Subcutaneous abdominal adipose tissue (tissue), 5 donors: ENCODE results near the gene OR2T6.
"Not testable (repeated sequence)": the region's sequence is repeated elsewhere in the genome, so short reads cannot be mapped to it uniquely, and the experiment has no call there.

ENCODE experiments used
- H3K27ac ChIP-seq: one replicate; pipeline ENCODE4 v1.7.0; 2013; ENCODE audit warnings: low read depth, mild to moderate bottlenecking, inconsistent platforms, low read length, moderate library complexity
- H3K27me3 ChIP-seq, 5 donors: one replicate each; pipeline ENCODE4 v1.7.0; 2013; ENCODE audit warnings: low read length in 5 of 5, inconsistent platforms in 1 of 5; ENCODE audit not compliant: control insufficient read depth in 5 of 5, insufficient read depth in 4 of 5
- H3K36me3 ChIP-seq, 5 donors: one replicate each; pipeline ENCODE4 v1.7.0; 2013; ENCODE audit warnings: low read length in 5 of 5; ENCODE audit not compliant: control insufficient read depth in 5 of 5, insufficient read depth in 5 of 5
- H3K4me1 ChIP-seq, 5 donors: one replicate each; pipeline ENCODE4 v1.7.0; 2013; ENCODE audit warnings: low read length in 5 of 5, mild to moderate bottlenecking in 3 of 5, moderate library complexity in 1 of 5; ENCODE audit not compliant: control insufficient read depth in 5 of 5, insufficient read depth in 5 of 5
- H3K4me3 ChIP-seq, 5 donors: one replicate each; pipeline ENCODE4 v1.7.0; 2013; ENCODE audit warnings: low read length in 5 of 5, low read depth in 1 of 5
- H3K9ac ChIP-seq, 5 donors: one replicate each; pipeline ENCODE4 v1.7.0; 2013; ENCODE audit warnings: low read length in 5 of 5, mild to moderate bottlenecking in 4 of 5, moderate library complexity in 3 of 5
- H3K9me3 ChIP-seq, 5 donors: one replicate each; pipeline ENCODE4 v1.7.0; 2013; ENCODE audit warnings: low read length in 5 of 5; ENCODE audit not compliant: control insufficient read depth in 5 of 5
- donor health status: healthy.
- donor health status: healthy.
- donor health status: healthy.
- donor health status: healthy.
- donor health status: healthy.

The OR2T6 gene

GRCh38 chr1:248431683-248432082, 56.1 kb downstream of the OR2T6 start:
- H3K36me3 ChIP-seq, H3K4me3 ChIP-seq, H3K9ac ChIP-seq, H3K27ac ChIP-seq, H3K9me3 ChIP-seq, H3K4me1 ChIP-seq, H3K27me3 ChIP-seq: not testable (repeated sequence)

- not testable (repeated sequence) for H3K4me1 ChIP-seq, H3K27ac ChIP-seq, H3K9ac ChIP-seq, H3K36me3 ChIP-seq, H3K9me3 ChIP-seq, H3K27me3 ChIP-seq, H3K4me3 ChIP-seq
Measured at GRCh38 chr1:248432201-248432600, 56.7 kb downstream of the OR2T6 start.

- not testable (repeated sequence) for H3K9me3 ChIP-seq, H3K4me1 ChIP-seq, H3K36me3 ChIP-seq, H3K27ac ChIP-seq, H3K4me3 ChIP-seq, H3K9ac ChIP-seq, H3K27me3 ChIP-seq
Measured at GRCh38 chr1:248433811-248434415, 58.4 kb downstream of the OR2T6 start.

GRCh38 chr1:248434913-248435312, 59.4 kb downstream of the OR2T6 start:
- H3K9me3 ChIP-seq, H3K36me3 ChIP-seq, H3K27ac ChIP-seq, H3K9ac ChIP-seq, H3K4me1 ChIP-seq, H3K27me3 ChIP-seq, H3K4me3 ChIP-seq: not testable (repeated sequence)

GRCh38 chr1:248436303-248436702, 60.8 kb downstream of the OR2T6 start:
- not testable (repeated sequence) for H3K4me1 ChIP-seq, H3K4me3 ChIP-seq, H3K9ac ChIP-seq, H3K27me3 ChIP-seq, H3K27ac ChIP-seq, H3K36me3 ChIP-seq, H3K9me3 ChIP-seq

- H3K4me1 ChIP-seq, H3K9ac ChIP-seq, H3K27ac ChIP-seq, H3K36me3 ChIP-seq, H3K9me3 ChIP-seq, H3K4me3 ChIP-seq, H3K27me3 ChIP-seq: not testable (repeated sequence)
Measured at GRCh38 chr1:248438668-248439067, 63.1 kb downstream of the OR2T6 start.

- H3K4me3 ChIP-seq, H3K36me3 ChIP-seq, H3K9me3 ChIP-seq, H3K27me3 ChIP-seq, H3K4me1 ChIP-seq, H3K9ac ChIP-seq, H3K27ac ChIP-seq: not testable (repeated sequence)
Measured at GRCh38 chr1:248439283-248439682, 63.7 kb downstream of the OR2T6 start.
